CD14-positive monocyte (primary cell): ENCODE results near the gene CHST3. TPM values are rescaled to one million over a fixed set of nuclear protein-coding genes. Genes with fewer than 3 reads are reported as not detected.

Experiments used
- DNase-seq, 3 donors: peaks; one replicate each; pipeline ENCODE4 v3.0.0-alpha.2; 2011 to 2022
- H2AFZ ChIP-seq: 2 replicates; pipeline ENCODE4 v1.6.0; 2012; ENCODE audit warnings: mild to moderate bottlenecking, low read depth, low read length, inconsistent platforms; ENCODE audit not compliant: insufficient read depth, poor library complexity, severe bottlenecking
- H3K27ac ChIP-seq, 2 donors: 1 replicate in 1 of 2; 2 replicates in 1 of 2; pipeline ENCODE4 v1.5.1; 2012 to 2013; ENCODE audit warnings: low read length in 2 of 2, control low read depth in 1 of 2, inconsistent platforms in 1 of 2, low read depth in 1 of 2, mild to moderate bottlenecking in 1 of 2
- H3K27me3 ChIP-seq, 2 donors: one replicate each; pipeline versions ENCODE4 v1.6.0 to v1.6.1; 2011 to 2013; ENCODE audit warnings: low read length in 2 of 2; ENCODE audit not compliant: control insufficient read depth in 2 of 2, insufficient read depth in 2 of 2
- H3K36me3 ChIP-seq, 2 donors: replicated peaks in 1 of 2; 1 replicate in 1 of 2; 2 replicates in 1 of 2; pipeline versions ENCODE4 v1.5.1 to v1.6.1; 2012 to 2013; ENCODE audit warnings: low read length in 2 of 2, control low read depth in 1 of 2, inconsistent platforms in 1 of 2, mild to moderate bottlenecking in 1 of 2; ENCODE audit not compliant: insufficient read depth in 2 of 2, control insufficient read depth in 1 of 2
- H3K4me1 ChIP-seq, 2 donors: 1 replicate in 1 of 2; 2 replicates in 1 of 2; pipeline versions ENCODE4 v1.5.1 to v1.6.1; 2012 to 2013; ENCODE audit warnings: low read length in 2 of 2, control low read depth in 1 of 2, inconsistent platforms in 1 of 2, mild to moderate bottlenecking in 1 of 2, moderate library complexity in 1 of 2; ENCODE audit not compliant: insufficient read depth in 2 of 2, control insufficient read depth in 1 of 2
- H3K4me2 ChIP-seq: replicated peaks from 2 replicates; pipeline ENCODE3; 2012; ENCODE audit warnings: low read length, moderate library complexity, mild to moderate bottlenecking; ENCODE audit not compliant: poor library complexity, severe bottlenecking; ENCODE audit errors: extremely low read depth
- H3K4me3 ChIP-seq, 3 experiments: fragments of 200-600 bp in 1 of 3; sonication (generic) in 1 of 3; replicated peaks in 1 of 3; 1 replicate in 2 of 3; 2 replicates in 1 of 3; pipeline ENCODE4 v1.5.1; 2011 to 2013; ENCODE audit warnings: low read length in 3 of 3, mild to moderate bottlenecking in 3 of 3, control low read depth in 2 of 3, low read depth in 2 of 3, inconsistent platforms in 1 of 3, moderate library complexity in 1 of 3
- H3K79me2 ChIP-seq: 2 replicates; pipeline ENCODE4 v1.6.0; 2012; ENCODE audit warnings: mild to moderate bottlenecking, control low read depth, inconsistent platforms, low read length, moderate library complexity; ENCODE audit not compliant: insufficient read depth
- H3K9ac ChIP-seq: 2 replicates; pipeline ENCODE4 v1.6.0; 2017; ENCODE audit warnings: low read length, mild to moderate bottlenecking; ENCODE audit not compliant: insufficient read depth, poor library complexity, severe bottlenecking
- H3K9me3 ChIP-seq, 2 donors: replicated peaks in 1 of 2; 1 replicate in 1 of 2; 2 replicates in 1 of 2; pipeline versions ENCODE4 v1.5.1 to v1.6.1; 2012 to 2013; ENCODE audit warnings: low read length in 2 of 2, control low read depth in 1 of 2; ENCODE audit not compliant: control insufficient read depth in 1 of 2, insufficient read depth in 1 of 2
- H4K20me1 ChIP-seq: 2 replicates; pipeline ENCODE4 v1.6.0; 2012; ENCODE audit warnings: mild to moderate bottlenecking, low read length, control low read depth, moderate library complexity; ENCODE audit not compliant: insufficient read depth
- H3K27ac Mint-ChIP-seq, 7 donors: one replicate each; pipeline ENCODE4 v1.8.0; 2020; ENCODE audit warnings: mild to moderate bottlenecking in 7 of 7, mixed read lengths in 7 of 7, moderate library complexity in 6 of 7, inconsistent platforms in 2 of 7
- H3K27me3 Mint-ChIP-seq, 3 donors: one replicate each; pipeline ENCODE4 v1.8.0; 2021 to 2022; ENCODE audit warnings: low read depth in 3 of 3, mild to moderate bottlenecking in 3 of 3, mixed read lengths in 3 of 3, moderate library complexity in 3 of 3, inconsistent platforms in 1 of 3
- H3K36me3 Mint-ChIP-seq, 2 donors: one replicate each; pipeline ENCODE4 v1.8.0; 2020; ENCODE audit warnings: mixed read lengths in 2 of 2, inconsistent platforms in 1 of 2, mild to moderate bottlenecking in 1 of 2
- H3K4me1 Mint-ChIP-seq: one replicate; pipeline ENCODE4 v1.8.0; 2020; ENCODE audit warnings: mild to moderate bottlenecking, mixed read lengths
- H3K4me3 Mint-ChIP-seq, 2 donors: one replicate each; pipeline ENCODE4 v1.8.0; 2020; ENCODE audit warnings: mild to moderate bottlenecking in 2 of 2, mixed read lengths in 2 of 2, moderate library complexity in 1 of 2
- H3K9me3 Mint-ChIP-seq, 7 donors: one replicate each; pipeline ENCODE4 v1.8.0; 2020 to 2022; ENCODE audit warnings: mixed read lengths in 7 of 7, mild to moderate bottlenecking in 6 of 7, moderate library complexity in 6 of 7, inconsistent platforms in 2 of 7
- WGBS: methylation state at CpG from one replicate; pipeline ENCODE4 v1.1.5; 2013; ENCODE audit warnings: missing lambda C conversion rate; ENCODE audit not compliant: insufficient coverage; 5-methylcytosine and 5-hydroxymethylcytosine counted together
- intact Hi-C, 2 donors: fragments of 100-400 bp; cut with micrococcal nuclease; formaldehyde crosslinking; loops; one replicate each; pipeline versions ENCODE4 v1.15.0 to v1.15.1; 2023
- polyA plus RNA-seq, 3 donors: library from polyadenylated mRNA; depleted of rRNA in 1 of 3; unstranded in 2 of 3; stranded (reverse) in 1 of 3; fragments of 300-500 nt in 2 of 3; fragments of >200 nt in 1 of 3; fragmentation: Illumina TruSeq in 2 of 3; gene quantifications; 1 replicate in 2 of 3; 2 replicates in 1 of 3; pipeline ENCODE4 v1.2.3, GENCODE V29; 2012 to 2021
- TF ChIP-seq, protein P1 (sequence below): fragments of 200-600 bp; IDR thresholded peaks from one replicate; pipeline ENCODE4 v1.8.0; 2022; ENCODE audit warnings: antibody characterized with exemption, mild to moderate bottlenecking

Gene CHST3
- polyA plus RNA-seq, 3 donors, result not detected

- Mint-ChIP-seq H3K4me3 (no peak overlapping the region), H3K27me3 (peaks cover 4 to 8% (median 4%) of the 10 kb centered on the region in 3 donors), H3K9me3 (peaks cover 0 to 14% (median 3%) of the 10 kb centered on the region in 7 donors), H3K27ac (peak overlapping the region in 1 of 7 donors; percentile 37), H3K4me1 (peaks cover 8% of the 10 kb centered on the region), H3K36me3 (no peaks in the 10 kb centered on the region)
- no peaks in the 10 kb centered on the region for H3K27me3 ChIP-seq
- no peak overlapping the region for H3K9ac ChIP-seq
- no peak overlapping the region for H2AFZ ChIP-seq
- no peak overlapping the region for H3K4me2 ChIP-seq
- H3K4me1 ChIP-seq, result peaks cover 0 to 4% of the 10 kb centered on the region in 2 donors
- peaks cover 0 to 5% of the 10 kb centered on the region in 2 donors for H3K9me3 ChIP-seq
- DNase-seq, result no peak
- TF ChIP-seq, protein P1, sequence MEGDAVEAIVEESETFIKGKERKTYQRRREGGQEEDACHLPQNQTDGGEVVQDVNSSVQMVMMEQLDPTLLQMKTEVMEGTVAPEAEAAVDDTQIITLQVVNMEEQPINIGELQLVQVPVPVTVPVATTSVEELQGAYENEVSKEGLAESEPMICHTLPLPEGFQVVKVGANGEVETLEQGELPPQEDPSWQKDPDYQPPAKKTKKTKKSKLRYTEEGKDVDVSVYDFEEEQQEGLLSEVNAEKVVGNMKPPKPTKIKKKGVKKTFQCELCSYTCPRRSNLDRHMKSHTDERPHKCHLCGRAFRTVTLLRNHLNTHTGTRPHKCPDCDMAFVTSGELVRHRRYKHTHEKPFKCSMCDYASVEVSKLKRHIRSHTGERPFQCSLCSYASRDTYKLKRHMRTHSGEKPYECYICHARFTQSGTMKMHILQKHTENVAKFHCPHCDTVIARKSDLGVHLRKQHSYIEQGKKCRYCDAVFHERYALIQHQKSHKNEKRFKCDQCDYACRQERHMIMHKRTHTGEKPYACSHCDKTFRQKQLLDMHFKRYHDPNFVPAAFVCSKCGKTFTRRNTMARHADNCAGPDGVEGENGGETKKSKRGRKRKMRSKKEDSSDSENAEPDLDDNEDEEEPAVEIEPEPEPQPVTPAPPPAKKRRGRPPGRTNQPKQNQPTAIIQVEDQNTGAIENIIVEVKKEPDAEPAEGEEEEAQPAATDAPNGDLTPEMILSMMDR, result no peak
- H3K36me3 ChIP-seq, result no peaks in the 10 kb centered on the region
- 50% methylated on average over 4 of the region's 9 CpGs for WGBS
- no peak overlapping the region for H3K4me3 ChIP-seq
- H3K79me2 ChIP-seq, result no peaks in the 10 kb centered on the region
- H3K27ac ChIP-seq, result no peak overlapping the region
- intact Hi-C loops, result no loop called here
- H4K20me1 ChIP-seq, result no peaks in the 10 kb centered on the region
These were observed 57.0 kb downstream of the CHST3 start for GRCh38 chr10:72020914-72021809.

DNA sequence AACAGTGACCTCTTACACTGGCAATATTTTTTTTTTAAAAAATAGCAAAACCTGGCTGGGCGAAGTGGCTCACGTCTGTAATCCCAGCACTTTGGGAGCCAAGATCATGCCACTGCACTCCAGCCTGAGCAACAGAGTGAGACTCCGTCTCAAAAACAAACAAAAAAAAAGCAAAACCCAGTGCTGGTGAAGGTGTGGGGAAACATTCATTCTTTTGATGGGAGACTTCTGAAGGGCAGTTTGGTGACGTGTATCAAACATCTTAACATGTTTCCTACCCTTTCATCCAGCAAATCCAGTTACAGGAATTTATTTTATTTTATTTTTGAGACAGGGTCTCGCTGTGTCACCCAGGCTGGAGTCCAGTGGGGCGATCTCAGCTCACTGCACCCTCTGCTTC, 58.0 kb downstream of the CHST3 start:
- no peak for DNase-seq
- no peaks in the 10 kb centered on the region for H3K36me3 ChIP-seq

More for the DNA sequence above, 58.0 kb downstream of the CHST3 start:
- Histone ChIP-seq H3K9ac (no peak overlapping the region), H3K9me3 (peaks cover 0 to 5% of the 10 kb centered on the region in 2 donors), H3K4me2 (no peak overlapping the region), H3K4me3 (no peak overlapping the region), H3K27me3 (no peaks in the 10 kb centered on the region), H3K4me1 (peaks cover 0 to 4% of the 10 kb centered on the region in 2 donors), H3K79me2 (no peaks in the 10 kb centered on the region), H3K27ac (no peak overlapping the region), H2AFZ (no peak overlapping the region), H4K20me1 (no peaks in the 10 kb centered on the region)
- no CpG with 5 or more reads among the region's 6 CpGs for WGBS
- Mint-ChIP-seq H3K4me3 (no peak overlapping the region), H3K9me3 (peaks cover 0 to 14% (median 3%) of the 10 kb centered on the region in 7 donors), H3K27ac (no peak overlapping the region), H3K4me1 (peaks cover 6% of the 10 kb centered on the region), H3K27me3 (peaks cover 4 to 7% (median 4%) of the 10 kb centered on the region in 3 donors), H3K36me3 (no peaks in the 10 kb centered on the region)
- intact Hi-C loops, result no loop called here
- TF ChIP-seq, protein P1, result no peak
